Measurements from ENCODE around the gene ORMDL3.

DNA sequence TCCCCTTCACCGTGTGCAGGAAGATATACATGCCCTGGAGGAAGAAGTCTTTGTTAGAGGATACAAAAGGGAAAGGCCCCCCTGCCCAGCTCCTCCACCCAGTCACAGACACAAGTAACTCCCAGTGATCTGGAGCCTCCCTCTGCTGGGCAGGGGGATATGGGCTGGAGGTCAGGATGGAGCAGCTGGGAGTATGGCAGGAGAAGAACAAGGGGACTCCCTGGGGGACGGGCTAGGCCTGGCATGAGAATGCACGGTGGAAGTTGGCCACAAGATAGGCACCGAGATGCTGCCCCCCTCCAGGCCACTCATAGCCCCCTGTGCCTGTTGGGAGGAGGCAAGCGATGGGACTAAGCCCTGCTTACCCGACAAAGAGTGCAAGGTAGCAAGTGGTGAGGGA lies 4.2 kb downstream of the ORMDL3 start:
- TF ChIP-seq, protein P1, sequence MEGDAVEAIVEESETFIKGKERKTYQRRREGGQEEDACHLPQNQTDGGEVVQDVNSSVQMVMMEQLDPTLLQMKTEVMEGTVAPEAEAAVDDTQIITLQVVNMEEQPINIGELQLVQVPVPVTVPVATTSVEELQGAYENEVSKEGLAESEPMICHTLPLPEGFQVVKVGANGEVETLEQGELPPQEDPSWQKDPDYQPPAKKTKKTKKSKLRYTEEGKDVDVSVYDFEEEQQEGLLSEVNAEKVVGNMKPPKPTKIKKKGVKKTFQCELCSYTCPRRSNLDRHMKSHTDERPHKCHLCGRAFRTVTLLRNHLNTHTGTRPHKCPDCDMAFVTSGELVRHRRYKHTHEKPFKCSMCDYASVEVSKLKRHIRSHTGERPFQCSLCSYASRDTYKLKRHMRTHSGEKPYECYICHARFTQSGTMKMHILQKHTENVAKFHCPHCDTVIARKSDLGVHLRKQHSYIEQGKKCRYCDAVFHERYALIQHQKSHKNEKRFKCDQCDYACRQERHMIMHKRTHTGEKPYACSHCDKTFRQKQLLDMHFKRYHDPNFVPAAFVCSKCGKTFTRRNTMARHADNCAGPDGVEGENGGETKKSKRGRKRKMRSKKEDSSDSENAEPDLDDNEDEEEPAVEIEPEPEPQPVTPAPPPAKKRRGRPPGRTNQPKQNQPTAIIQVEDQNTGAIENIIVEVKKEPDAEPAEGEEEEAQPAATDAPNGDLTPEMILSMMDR (IDR thresholded peaks at IDR 0.05; ENCODE audit: low read depth, low read length) = no peak
- no peak for TF ChIP-seq EZH2phosphoT487 (IDR thresholded peaks at IDR 0.05; ENCODE audit: low read depth)

All from OCI-LY3 (cell line).